ENCODE measurements around the gene ZNF606. TPM values are rescaled to one million over a fixed set of nuclear protein-coding genes. Genes with fewer than 3 reads are reported as not detected.

The ZNF606 gene
- total RNA-seq, 1 donor, result 13.8 TPM

GRCh38 chr19:57961785-57962184 is 40.8 kb downstream of the ZNF606 start:
- H3K4me3 ChIP-seq (ENCODE audit: low read depth, low read length), result no peak overlapping the region
- TF ChIP-seq CTCF (IDR thresholded peaks at IDR 0.05; ENCODE audit: insufficient read depth, low read depth, low read length), result no peak
- no peak for DNase-seq (ENCODE audit: low read depth)

GRCh38 chr19:57954996-57955395 is 47.6 kb downstream of the ZNF606 start:
- TF ChIP-seq CTCF (IDR thresholded peaks at IDR 0.05; ENCODE audit: insufficient read depth, low read depth, low read length), result no peak
- H3K4me3 ChIP-seq (ENCODE audit: low read depth, low read length), result no peak overlapping the region
- DNase-seq (ENCODE audit: low read depth), result no peak

GRCh38 chr19:57949702-57950101 is 52.9 kb downstream of the ZNF606 start:
- H3K4me3 ChIP-seq (ENCODE audit: low read depth, low read length), result no peak overlapping the region
- no peak for DNase-seq (ENCODE audit: low read depth)
- no peak for TF ChIP-seq CTCF (IDR thresholded peaks at IDR 0.05; ENCODE audit: insufficient read depth, low read depth, low read length)

GRCh38 chr19:57949296-57949695 is 53.3 kb downstream of the ZNF606 start:
- no peak overlapping the region for H3K4me3 ChIP-seq (ENCODE audit: low read depth, low read length)
- no peak for DNase-seq (ENCODE audit: low read depth)
- TF ChIP-seq CTCF (IDR thresholded peaks at IDR 0.05; ENCODE audit: insufficient read depth, low read depth, low read length), result no peak

GRCh38 chr19:57947419-57948134 is 55.0 kb downstream of the ZNF606 start, which contains the start of gene ZNF256:
TSS of gene ZNF256 (minus strand) at chr19:57947706. CDS start at chr19:57947474, 232 bp downstream.
- H3K4me3 ChIP-seq (ENCODE audit: low read depth, low read length), result peak within 1 kb of the TSS; percentile 93
- TF ChIP-seq CTCF (IDR thresholded peaks at IDR 0.05; ENCODE audit: insufficient read depth, low read depth, low read length), result peak; percentile 54
- peak; percentile 97 for DNase-seq (ENCODE audit: low read depth)

GRCh38 chr19:57947088-57947418 is 55.6 kb downstream of the ZNF606 start:
- no peak for DNase-seq (ENCODE audit: low read depth)

More at GRCh38 chr19:57947088-57947418, 55.6 kb downstream of the ZNF606 start:
- no peak for TF ChIP-seq CTCF (IDR thresholded peaks at IDR 0.05; ENCODE audit: insufficient read depth, low read depth, low read length)
- H3K4me3 ChIP-seq (ENCODE audit: low read depth, low read length), result peak overlapping the region; percentile 93
